NOMO-1 treated with DMSO at 0.1 percent for 48 hours (cell line): Measurements from ENCODE around the gene SRRM4.

ENCODE experiments used
- DNase-seq: peaks from one replicate; lab custom pipeline; 2025; ENCODE audit not compliant: unreplicated experiment; lab: John Stamatoyannopoulos, UW

The SRRM4 gene

DNA sequence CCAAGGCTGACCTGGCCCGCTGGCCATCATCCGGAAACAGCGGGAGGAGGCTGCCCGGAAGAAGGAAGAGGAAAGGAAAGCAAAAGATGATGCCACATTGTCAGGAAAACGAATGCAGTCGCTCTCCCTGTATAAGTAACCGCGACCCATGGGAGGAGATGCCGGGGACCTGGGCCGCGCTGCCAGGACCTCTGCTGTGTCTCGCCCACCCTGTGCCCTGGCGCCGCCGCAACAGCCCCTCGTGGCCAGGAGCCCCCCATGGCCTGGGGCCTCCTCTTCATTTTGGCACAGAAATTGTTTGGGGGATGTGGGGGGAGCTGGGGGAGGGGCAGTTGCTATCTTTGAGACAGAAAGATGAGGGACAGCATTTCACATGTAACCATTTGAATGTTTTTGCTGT, 213.9 kb downstream of the SRRM4 start:
- no peak for DNase-seq

DNA sequence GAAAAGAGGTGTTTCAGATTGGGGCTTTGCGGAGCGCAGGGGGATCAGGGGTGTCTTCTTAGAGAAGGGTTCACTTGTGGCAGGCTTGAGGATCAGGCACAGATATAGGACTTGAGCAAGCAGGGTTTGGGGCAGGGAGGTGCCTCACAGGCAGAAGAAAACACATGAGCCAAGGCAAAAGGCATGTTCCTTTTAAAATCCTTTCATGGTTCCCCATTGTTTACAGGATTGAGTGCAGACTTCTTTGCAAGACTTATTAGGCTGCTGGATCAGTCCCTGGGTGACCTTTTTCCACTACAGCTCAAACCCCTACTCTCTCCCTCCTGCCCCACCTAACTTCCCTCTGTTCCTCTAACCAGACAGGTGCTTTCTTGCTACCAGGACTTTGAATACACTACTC, 217.1 kb downstream of the SRRM4 start:
- no peak for DNase-seq

DNA sequence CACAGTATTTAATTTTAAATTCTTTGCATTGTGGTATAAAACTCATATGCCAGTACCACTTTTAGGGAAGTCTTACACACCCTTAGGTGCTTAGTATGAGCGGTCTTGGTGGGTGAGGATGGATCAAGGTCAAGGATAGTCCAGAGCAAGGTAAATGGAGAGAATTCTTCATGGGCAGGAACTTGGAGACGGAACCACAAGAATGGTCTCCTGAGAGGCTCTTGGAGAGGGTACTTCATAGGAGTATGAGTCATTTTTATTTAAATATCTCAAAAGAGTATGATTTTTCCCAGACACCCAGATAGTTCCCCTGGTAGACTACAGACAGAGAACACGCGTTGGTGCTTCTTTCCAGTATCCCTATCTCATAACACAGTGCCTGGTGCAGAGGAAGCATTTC, 219.3 kb downstream of the SRRM4 start:
- DNase-seq = no peak

GRCh38 chr12:119201789-119202543, 220.6 kb downstream of the SRRM4 start:
- no peak for DNase-seq

GRCh38 chr12:119202544-119202943, 221.2 kb downstream of the SRRM4 start:
- DNase-seq = no peak

- no peak for DNase-seq
Observed at GRCh38 chr12:119204131-119204530, 222.8 kb downstream of the SRRM4 start.

GRCh38 chr12:119204671-119205285, 223.4 kb downstream of the SRRM4 start:
- no peak for DNase-seq

DNA sequence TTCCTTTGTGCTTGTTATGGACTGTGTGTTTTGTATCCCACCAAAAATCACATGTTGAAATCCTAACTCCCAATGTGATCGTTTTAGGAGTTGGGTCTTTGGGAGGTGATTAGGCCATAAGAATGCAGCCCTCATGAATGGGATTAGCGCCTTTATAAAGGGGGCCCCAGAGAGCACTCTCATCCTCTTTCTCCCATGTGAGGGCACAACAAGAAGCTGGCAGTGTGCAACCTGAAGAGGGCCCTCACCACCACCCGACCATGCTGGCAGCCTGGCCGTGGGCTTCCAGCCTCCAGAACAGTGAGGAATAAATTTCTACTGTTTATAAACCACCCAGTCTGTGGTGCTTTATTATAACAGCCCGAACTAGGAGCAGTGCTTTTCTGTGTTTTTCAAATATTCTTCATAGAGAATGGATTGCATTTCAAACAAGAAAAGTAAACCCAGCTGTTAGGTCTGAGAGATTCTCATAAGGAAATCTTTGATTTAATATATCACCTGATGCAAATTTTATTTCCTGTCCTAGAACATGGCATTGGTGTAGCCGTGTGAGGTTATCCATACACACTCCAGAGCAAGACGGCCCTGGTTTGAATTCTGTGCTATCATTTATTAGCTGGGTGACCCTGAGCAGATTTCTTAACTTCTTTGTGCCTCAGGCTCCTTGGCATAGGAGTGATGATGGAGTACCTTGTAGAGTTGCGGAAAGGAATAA, 225.2 kb downstream of the SRRM4 start:
- DNase-seq = no peak

DNA sequence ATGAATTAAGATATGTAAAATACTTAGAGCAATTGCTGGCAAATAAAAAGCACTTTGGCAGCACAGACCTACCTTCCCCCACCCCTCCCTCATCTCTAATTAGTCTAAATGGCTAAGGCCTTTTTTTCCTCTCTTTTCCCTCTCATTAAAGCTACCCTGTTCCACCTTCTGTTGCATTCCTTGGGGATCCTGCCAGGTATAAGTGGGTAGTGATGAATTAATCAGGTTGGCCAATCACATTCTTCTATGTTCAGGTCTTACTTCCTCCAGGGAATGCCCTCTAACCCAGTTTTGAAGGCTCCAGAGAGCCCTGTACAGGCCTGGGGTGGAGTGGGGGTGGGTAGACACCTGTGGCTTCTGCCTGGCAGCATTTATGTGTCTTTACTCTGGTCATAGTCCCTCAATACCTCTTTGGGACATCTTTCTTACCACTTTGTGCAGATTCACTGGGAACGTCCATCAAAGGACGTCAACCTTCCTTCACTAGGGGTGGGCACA, 225.8 kb downstream of the SRRM4 start:
- DNase-seq = no peak

DNA sequence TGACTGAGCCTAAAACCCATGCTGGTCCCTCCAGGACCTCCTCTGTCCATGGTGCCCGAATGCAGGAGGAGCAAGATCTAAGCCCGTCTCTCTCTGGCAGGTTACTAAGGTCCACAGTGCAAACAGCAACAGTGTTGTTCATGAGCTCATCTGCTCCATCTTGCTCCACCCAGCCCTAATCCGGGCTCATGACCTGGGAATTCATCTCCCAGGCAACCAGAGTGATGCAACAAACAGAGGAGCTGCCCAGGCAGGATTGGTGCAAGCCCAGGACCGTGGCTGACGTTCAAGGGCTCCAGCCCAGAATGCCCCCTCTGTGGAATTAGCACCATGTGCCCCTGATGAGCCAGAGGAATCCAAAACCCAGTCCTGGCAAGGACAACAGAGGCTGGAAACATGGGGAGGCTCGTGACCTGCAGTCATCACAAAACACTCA, 227.3 kb downstream of the SRRM4 start:
- DNase-seq = no peak

GRCh38 chr12:119211884-119212283, 230.5 kb downstream of the SRRM4 start:
- DNase-seq = no peak
